Testis (tissue), 2 donors: ENCODE results near the gene SH3RF3.

Experiments
- CTCF ChIP-seq, 3 experiments: fragments of 450-650 bp in 2 of 3; fragments of 200-600 bp in 1 of 3; sonication (generic) in 1 of 3; IDR thresholded peaks; one replicate each; pipeline ENCODE4 v1.5.1; 2016 to 2019; ENCODE audit warnings: antibody characterized with exemption in 3 of 3, mild to moderate bottlenecking in 2 of 3, moderate library complexity in 1 of 3
- POLR2A ChIP-seq: fragments of 450-650 bp; IDR thresholded peaks from one replicate; pipeline ENCODE4 v1.6.1; 2017; ENCODE audit warnings: antibody characterized with exemption, mild to moderate bottlenecking, moderate library complexity

GRCh38 chr2:109087055-109087663 is 41.8 kb upstream of the SH3RF3 start:
- no peak for TF ChIP-seq CTCF (IDR thresholded peaks at IDR 0.05)
- TF ChIP-seq POLR2A: no peak
